Measurements from ENCODE around the gene RD3L. TPM values are rescaled to one million over a fixed set of nuclear protein-coding genes. Genes with fewer than 3 reads are reported as not detected.

Gene RD3L
- total and polyA plus RNA-seq, 9 of the 15 experiments (the other 6 are each of a cell fraction or from before 2014, with no cell fraction given) = 0.14 TPM; not detected in 8

GRCh38 chr14:103928011-103928890 is 14.1 kb downstream of the RD3L start, which contains the start of gene TDRD9:
Gene TDRD9 (plus strand): TSS chr14:103928456. CDS start chr14:103928510, 54 bp downstream.
- H3K79me2 ChIP-seq (ENCODE audit: control insufficient read depth, insufficient read depth, low read length) = no peaks in the 10 kb centered on the region
- H3K4me1 ChIP-seq (replicated peaks in 1 of 2; ENCODE audit: control insufficient read depth in 2 of 2, insufficient read depth in 2 of 2, low read length in 2 of 2) = peaks cover 3 to 13% of the 10 kb centered on the region in 2 experiments; a peak in 2 of 5 replicates
- no peak for DNase-seq (ENCODE audit: extremely low read depth in 1 of 4, low spot score in 3 of 4)
- H3K9me1 ChIP-seq (ENCODE audit: control insufficient read depth, insufficient read depth, low read length) = no peaks in the 10 kb centered on the region
- H3K36me3 ChIP-seq (ENCODE audit: control insufficient read depth, insufficient read depth, low read length) = no peaks in the 10 kb centered on the region
- POLR2A ChIA-PET = interaction anchor here (0.5 kb wide), 1 partner anchor 18 kb away, joined by 3 read pairs; no protein-coding TSS in a partner anchor
- no peak within 1 kb of the TSS for H3K27ac ChIP-seq (ENCODE audit: extremely low read depth, low read depth, low read length)
- H3K27me3 ChIP-seq (ENCODE audit: control insufficient read depth in 2 of 2, insufficient read depth in 2 of 2, low read length in 2 of 2) = no peaks in the 10 kb centered on the region
- WGBS (ENCODE audit: insufficient coverage, low coverage, missing lambda C conversion rate) = 88% methylated on average over 28 of the region's 97 CpGs
- no peak for FAIRE-seq
- H4K20me1 ChIP-seq (replicated peaks; ENCODE audit: control insufficient read depth, insufficient read depth, low read length) = no peaks in the 10 kb centered on the region
- no peak within 1 kb of the TSS for H3K4me2 ChIP-seq (ENCODE audit: insufficient read depth, low read length)
- H3K9me3 ChIP-seq (replicated peaks; ENCODE audit: control insufficient read depth, insufficient read depth, low read depth, low read length) = no peaks in the 10 kb centered on the region
- CTCF ChIA-PET (ENCODE audit: low intra/inter-chr PET ratio) = no interaction called here
- no peak within 1 kb of the TSS for H2AFZ ChIP-seq (ENCODE audit: low read depth, low read length)
- intact Hi-C loops (cut with micrococcal nuclease) = no loop called here
- no peak within 1 kb of the TSS for H3K4me3 ChIP-seq
- in situ Hi-C loops (cut with MboI) = no loop called here
- ATAC-seq = no peak
- no TSS peak for BruUV-seq (replicated peaks)
- TF ChIP-seq HBP1 (CRISPR knock-in tag; IDR thresholded peaks at IDR 0.05) (no peak), ZNF253 (CRISPR knock-in tag; conservative IDR thresholded peaks at IDR 0.05) (no peak), JUN (IDR thresholded peaks at IDR 0.05; ENCODE audit: borderline replicate concordance, low read depth, low read length) (no peak), JUN (CRISPR knock-in tag; IDR thresholded peaks at IDR 0.05; ENCODE audit: borderline replicate concordance) (no peak), ZBTB11 (CRISPR knock-in tag; IDR thresholded peaks at IDR 0.05) (no peak), ZBTB33 (CRISPR knock-in tag; IDR thresholded peaks at IDR 0.05) (0 out of 2 replicates have a peak, but pooled peaks have one; percentile 18)
- no peak within 1 kb of the TSS for H3K9ac ChIP-seq (ENCODE audit: insufficient read depth in 1 of 2, low read depth in 2 of 2, low read length in 2 of 2)
